ENCODE results near the gene FANK1.
"Not testable (repeated sequence)": the region's sequence is repeated elsewhere in the genome, so short reads cannot be mapped to it uniquely, and the experiment has no call there.

Gene FANK1

DNA sequence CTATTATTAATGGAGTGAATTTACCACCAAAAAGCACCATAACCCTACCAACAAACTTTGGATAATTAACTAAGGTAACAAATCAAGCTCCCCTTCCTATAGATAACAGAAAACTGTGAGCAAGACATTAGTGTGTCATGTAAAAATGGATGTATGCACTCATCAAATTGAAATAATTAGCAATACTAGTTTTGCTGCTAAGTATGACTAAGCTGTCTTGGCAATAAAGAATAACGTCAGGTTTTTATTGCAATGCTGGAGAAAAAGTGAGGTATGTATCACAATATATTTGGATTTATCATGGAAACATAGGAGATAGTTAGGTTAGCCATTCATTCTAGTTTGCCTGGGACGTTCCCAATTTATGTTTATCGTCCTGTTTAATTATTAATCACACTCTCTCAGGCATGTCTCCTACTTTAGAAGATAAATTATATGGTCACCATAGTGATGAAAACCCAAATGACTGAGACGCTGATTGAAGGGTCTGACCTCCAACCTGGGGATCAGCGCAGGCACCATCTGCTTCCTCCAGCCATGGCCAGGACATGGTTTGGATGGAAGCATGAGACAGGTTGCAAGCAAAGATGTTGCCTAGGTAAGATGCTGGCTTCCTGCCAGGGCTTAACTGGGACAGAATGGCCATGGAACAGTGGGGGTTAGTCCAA, 125.6 kb downstream of the FANK1 start:
- DNase-seq (ENCODE audit: low read depth in 2 of 2) = no peak

GRCh38 chr10:126022841-126023240, 126.5 kb downstream of the FANK1 start:
- no peak for DNase-seq (ENCODE audit: low read depth in 2 of 2)

DNA sequence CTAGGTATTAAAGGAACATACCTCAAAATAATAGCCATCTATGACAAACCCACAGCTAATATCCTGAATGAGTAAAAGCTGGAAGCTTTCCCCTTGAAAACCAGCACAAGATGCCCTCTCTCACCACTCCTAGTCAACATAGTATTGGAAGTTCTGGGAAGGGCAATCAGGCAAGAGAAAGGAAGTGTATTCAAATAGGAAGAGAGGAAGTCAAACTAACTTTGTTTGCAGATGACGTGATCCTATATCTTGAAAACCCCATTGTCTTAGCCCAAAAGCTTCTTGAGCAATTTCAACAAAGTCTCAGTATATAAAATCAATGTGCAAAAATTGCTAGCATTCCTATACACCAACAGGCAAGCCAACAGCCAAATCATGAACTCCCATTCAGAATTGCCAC, 131.3 kb downstream of the FANK1 start:
- DNase-seq (ENCODE audit: low read depth in 2 of 2) = no peak

GRCh38 chr10:126029999-126030398, 133.6 kb downstream of the FANK1 start:
- no peak for DNase-seq (ENCODE audit: low read depth in 2 of 2)

DNA sequence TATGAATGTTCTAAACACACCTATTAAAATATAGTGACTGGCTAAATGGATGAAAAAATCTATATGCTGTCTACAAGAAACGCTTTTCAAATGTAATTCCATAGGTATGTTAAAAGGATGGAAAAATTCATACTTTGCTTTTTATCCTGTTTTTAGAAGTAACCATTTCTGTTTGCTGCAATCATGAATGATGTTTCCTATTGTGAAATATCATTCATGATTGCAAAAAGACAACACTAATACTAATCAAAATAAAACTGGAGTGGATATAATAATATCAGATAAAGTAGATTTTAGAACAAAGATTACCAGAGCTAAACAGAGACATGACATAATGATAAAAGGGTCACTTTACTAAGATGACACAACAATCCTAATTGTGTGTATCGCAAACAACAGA, 138.2 kb downstream of the FANK1 start:
- no peak for DNase-seq (ENCODE audit: low read depth in 2 of 2)

DNA sequence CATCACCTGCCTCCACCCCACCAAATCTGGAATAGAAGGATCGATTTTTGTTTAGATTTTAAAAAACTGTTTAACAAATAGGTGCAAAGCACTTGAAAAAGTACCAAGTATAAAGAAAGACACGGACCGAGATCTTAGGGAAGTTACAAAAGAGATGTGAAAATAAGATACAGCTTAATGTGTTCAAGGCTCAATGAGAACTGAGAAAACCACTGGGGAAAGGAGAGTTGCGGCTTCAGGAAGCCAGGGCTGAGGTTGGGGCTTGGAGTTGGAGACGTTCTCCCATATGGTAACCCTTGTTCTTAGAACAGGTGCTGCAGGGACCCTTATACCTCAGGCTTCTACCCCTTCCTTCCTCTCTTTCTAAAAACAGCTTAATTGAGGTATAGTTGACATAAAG, 140.2 kb downstream of the FANK1 start:
- no peak for DNase-seq (ENCODE audit: low read depth in 2 of 2)

DNA sequence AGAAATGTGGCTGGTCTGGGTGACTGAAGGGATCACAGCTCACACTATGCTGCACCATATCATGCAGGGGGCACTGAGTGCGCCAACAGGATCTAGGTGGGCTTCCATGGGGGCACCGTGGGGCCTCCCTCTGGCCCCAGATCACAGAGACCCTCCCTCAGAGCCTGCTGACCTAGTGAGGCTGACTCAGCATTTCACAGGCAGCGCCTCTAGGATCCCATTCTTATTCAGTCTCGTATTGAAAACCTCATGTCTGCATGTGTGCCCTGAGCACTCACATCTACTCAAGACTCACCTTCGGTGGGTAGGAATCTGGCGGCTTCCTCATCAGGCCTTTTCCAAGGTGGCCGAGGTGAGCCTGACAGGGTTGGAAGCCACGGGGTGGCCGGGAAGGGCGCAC, 141.6 kb downstream of the FANK1 start:
- DNase-seq (ENCODE audit: low read depth in 2 of 2) = no peak

GRCh38 chr10:126041117-126041516, 144.8 kb downstream of the FANK1 start:
- DNase-seq (ENCODE audit: low read depth in 2 of 2) = no peak

DNA sequence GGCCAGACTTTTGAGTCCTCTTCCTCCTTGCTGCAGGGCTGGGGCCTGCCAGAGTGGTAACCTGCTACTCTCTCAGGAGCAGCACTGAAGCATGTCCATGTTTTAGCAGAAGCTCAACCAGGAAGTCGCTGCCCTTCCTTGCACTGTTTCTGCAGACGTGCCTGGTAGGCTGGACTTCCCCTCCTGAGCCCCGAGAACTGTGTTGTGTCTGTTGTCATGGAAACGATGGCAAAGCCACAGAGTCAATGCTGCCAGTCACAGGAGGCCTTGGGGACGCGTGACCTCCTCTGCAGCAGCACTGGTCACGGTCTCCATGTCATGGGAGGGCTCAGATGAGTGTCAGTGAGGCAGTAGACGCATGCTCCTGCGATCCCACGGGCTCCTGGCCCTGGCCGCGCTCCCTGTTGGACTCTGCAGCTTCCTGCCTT, 145.5 kb downstream of the FANK1 start:
- DNase-seq (ENCODE audit: low read depth in 2 of 2) = peak; percentile 39 to 54

DNA sequence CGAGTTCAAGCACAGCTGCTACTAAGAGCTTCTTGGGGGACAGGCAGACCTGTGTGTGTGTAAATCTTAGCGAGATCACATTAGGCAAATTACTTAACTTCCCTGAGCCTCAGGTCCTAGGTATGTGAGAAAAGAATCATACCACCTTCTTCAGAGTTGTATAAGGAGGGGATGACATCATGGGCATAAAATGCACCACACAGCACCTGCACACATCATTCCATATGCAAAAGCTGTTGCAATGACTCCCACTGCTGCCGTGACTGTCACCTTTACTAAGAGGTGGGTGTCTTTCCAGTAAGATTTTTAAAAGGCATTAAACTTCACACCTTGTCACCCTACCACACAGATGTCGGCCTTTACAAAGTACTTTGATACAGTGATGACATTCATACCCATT, 146.0 kb downstream of the FANK1 start:
- DNase-seq (ENCODE audit: low read depth in 2 of 2) = no peak

GRCh38 chr10:126042906-126043305, 146.5 kb downstream of the FANK1 start:
- no peak for DNase-seq (ENCODE audit: low read depth in 2 of 2)

- no peak for DNase-seq (ENCODE audit: low read depth in 2 of 2)
Observed at GRCh38 chr10:126043389-126043788, 147.0 kb downstream of the FANK1 start.

- no peak for DNase-seq (ENCODE audit: low read depth in 2 of 2)
Observed at GRCh38 chr10:126045861-126046260, 149.5 kb downstream of the FANK1 start.

DNA sequence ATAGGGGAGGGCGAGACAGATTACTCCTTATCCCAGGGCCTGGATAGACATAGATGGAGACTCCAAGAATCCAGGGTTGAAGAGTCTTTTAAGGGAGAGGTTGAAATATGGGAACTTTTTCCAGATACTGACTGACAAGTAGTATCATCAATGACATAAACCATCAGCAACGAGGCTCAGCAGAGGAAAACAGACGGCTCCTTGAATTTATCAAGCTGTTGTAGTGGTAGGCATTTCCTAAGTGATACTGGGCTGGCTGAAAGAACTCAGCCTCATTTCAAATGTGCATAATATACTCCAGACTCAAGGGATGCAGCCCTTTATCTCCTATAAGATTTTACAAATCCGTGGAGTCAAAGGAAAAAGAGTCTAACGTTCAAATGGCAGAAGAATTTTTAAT, 150.5 kb downstream of the FANK1 start:
- no peak for DNase-seq (ENCODE audit: low read depth in 2 of 2)

DNA sequence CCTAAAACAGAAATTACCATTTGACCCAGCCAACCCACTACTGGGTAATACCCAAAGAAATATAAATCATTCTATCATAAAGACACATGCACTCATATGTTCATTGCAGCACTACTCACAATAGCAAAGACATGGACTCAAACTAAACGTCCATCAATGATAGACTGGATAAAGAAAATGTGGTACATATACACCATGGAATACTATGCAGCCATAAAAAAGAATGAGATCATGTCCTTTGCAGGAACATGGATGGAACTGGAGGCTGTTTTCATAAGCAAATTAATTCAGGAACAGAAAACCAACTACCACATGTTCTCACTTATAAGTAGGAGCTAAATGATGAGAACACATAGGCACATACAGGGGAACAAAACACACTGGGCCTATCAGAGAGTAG, 151.4 kb downstream of the FANK1 start:
- DNase-seq (ENCODE audit: low read depth in 2 of 2) = not testable (repeated sequence)

- DNase-seq (ENCODE audit: low read depth in 2 of 2) = no peak
Observed at GRCh38 chr10:126049759-126050700, 153.7 kb downstream of the FANK1 start.

GRCh38 chr10:126052171-126052570, 155.8 kb downstream of the FANK1 start:
- DNase-seq (ENCODE audit: low read depth in 2 of 2) = no peak

DNA sequence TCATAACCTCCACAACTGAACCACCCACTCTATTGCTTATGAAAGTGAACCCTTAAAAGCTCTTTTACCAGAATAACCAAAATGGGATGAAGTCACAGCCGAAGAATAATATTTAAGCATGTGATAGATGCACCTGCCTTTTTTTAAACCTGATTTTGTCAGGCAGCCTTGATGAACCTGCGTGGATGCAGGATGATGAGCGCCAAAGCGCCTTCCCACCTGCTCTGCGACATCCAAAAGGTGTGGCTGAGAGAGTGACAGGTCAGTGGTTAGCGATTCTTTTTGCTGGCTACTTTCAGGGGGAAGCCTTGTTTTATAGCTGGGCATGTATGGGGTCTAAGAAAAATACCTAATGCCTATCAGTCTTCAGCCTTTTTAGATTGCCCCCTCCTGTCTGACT, 157.8 kb downstream of the FANK1 start:
- DNase-seq (ENCODE audit: low read depth in 2 of 2) = no peak

DNA sequence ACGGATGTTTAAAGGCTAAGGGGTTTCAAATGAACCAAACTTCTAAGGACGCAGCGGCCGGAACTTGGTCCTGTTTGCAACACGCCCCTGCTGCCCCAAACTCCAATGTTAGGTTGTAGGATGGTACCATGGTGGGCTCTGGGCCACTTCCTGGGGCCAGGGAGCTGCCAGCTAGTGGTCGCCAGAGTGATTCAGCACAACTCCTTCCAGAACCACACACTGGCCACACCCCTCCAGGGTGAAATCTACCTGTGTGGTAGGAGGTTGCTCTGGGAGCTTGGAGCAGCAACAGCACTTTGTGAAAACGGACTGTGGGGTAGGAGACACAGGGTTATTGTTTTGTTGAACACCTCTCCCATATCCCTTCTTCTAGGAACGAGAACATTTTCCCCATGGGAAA, 161.1 kb downstream of the FANK1 start:
- DNase-seq (ENCODE audit: low read depth in 2 of 2) = no peak

- no peak for DNase-seq (ENCODE audit: low read depth in 2 of 2)
Observed at GRCh38 chr10:126058104-126058503, 161.7 kb downstream of the FANK1 start.

DNA sequence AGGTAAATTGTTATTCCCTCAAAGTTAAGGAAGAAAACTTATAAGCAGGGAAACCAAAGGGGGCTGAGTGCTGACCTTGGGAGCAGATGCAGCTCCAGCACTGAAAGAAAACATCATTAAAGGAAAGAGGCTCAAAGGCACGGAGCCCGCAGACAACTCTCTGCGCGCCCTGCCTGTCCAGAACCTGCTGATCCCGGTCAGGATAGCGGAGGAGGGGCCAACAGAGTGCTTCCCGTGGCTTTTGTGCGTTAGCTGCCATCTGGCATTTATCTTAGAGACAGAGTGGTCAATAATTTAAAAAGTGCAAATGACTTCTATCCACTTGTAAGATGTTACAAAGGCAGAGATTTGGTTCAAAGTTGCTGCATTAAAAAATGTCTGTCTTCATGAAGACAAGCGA, 162.1 kb downstream of the FANK1 start:
- DNase-seq (ENCODE audit: low read depth in 2 of 2) = no peak
